ENCODE data around the gene CBX2. TPM values are rescaled to one million over a fixed set of nuclear protein-coding genes. Genes with fewer than 3 reads are reported as not detected.

The CBX2 gene
- polyA plus RNA-seq, 1 of the 3 experiments (the other 2 are of a cell fraction), result 22.4 TPM

DNA sequence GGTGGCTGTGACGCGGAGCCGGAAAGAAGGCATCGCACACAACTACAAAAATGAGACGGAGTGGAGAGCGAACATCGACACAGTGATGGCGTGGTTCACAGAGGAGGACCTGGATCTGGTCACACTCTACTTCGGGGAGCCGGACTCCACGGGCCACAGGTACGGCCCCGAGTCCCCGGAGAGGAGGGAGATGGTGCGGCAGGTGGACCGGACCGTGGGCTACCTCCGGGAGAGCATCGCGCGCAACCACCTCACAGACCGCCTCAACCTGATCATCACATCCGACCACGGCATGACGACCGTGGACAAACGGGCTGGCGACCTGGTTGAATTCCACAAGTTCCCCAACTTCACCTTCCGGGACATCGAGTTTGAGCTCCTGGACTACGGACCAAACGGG lies 42.9 kb upstream of the CBX2 start:
- Histone ChIP-seq H3K36me3 (replicated peaks in 1 of 2; ENCODE audit: control insufficient read depth in 1 of 2, insufficient read depth in 2 of 2, low read length in 1 of 2) (no peaks in the 10 kb centered on the region), H3K9me2 (no peaks in the 10 kb centered on the region), H3K4me1 (ENCODE audit: control insufficient read depth in 1 of 2, insufficient read depth in 2 of 2, low read depth in 1 of 2, low read length in 1 of 2) (no peaks in the 10 kb centered on the region), H3K9ac (no peak overlapping the region), H3K4me3 (ENCODE audit: low read depth in 2 of 2, low read length in 1 of 2) (no peak overlapping the region), H3K4me2 (no peak overlapping the region), H3K27ac (ENCODE audit: low read depth in 2 of 2, low read length in 1 of 2) (no peak overlapping the region), H3K79me2 (ENCODE audit: insufficient read depth) (no peaks in the 10 kb centered on the region), H2AFZ (ENCODE audit: low read depth) (no peak overlapping the region), H3K9me3 (no peaks in the 10 kb centered on the region), H4K20me1 (ENCODE audit: insufficient read depth) (no peaks in the 10 kb centered on the region), H3K27me3 (ENCODE audit: insufficient read depth) (peaks cover 30% of the 10 kb centered on the region; the same call in 1 of the 2 replicates), H3F3A (replicated peaks; ENCODE audit: insufficient read depth) (no peaks in the 10 kb centered on the region)
- ChIA-PET POLR2A (interaction anchor here (0.6 kb wide), 1 partner anchor 460 kb away, joined by 3 read pairs; no protein-coding TSS in a partner anchor), CTCF (interaction anchor here (1.0 kb wide), 1 partner anchor 111 kb away, joined by 3 read pairs; no protein-coding TSS in a partner anchor)
- DNase-seq, result no peak
- 90% methylated on average over 23 of the region's 32 CpGs for WGBS (ENCODE audit: low lambda C conversion rate)
- TF ChIP-seq RCOR1 (IDR thresholded peaks at IDR 0.05; ENCODE audit: low read length) (no peak), MXI1 (IDR thresholded peaks at IDR 0.05; ENCODE audit: low read depth, low read length) (no peak), FOXM1 (IDR thresholded peaks at IDR 0.05; ENCODE audit: low read depth) (no peak), SMC3 (IDR thresholded peaks at IDR 0.05; ENCODE audit: low read depth, low read length) (no peak), RAD21 (IDR thresholded peaks at IDR 0.05; ENCODE audit: low read length) (no peak), EZH2phosphoT487 (IDR thresholded peaks at IDR 0.05; ENCODE audit: borderline replicate concordance, low read depth) (no peak), FOSL2 (IDR thresholded peaks at IDR 0.05; ENCODE audit: borderline replicate concordance, low read depth) (no peak), GABPA (IDR thresholded peaks at IDR 0.05; ENCODE audit: low read depth) (no peak), TEAD4 (IDR thresholded peaks at IDR 0.05; ENCODE audit: borderline replicate concordance, insufficient read depth) (no peak), CHD2 (IDR thresholded peaks at IDR 0.05; ENCODE audit: low read length, partially characterized antibody) (no peak), SIN3A (IDR thresholded peaks at IDR 0.05; ENCODE audit: borderline replicate concordance, low read depth, low read length) (no peak)
- TF ChIP-seq, protein P1, sequence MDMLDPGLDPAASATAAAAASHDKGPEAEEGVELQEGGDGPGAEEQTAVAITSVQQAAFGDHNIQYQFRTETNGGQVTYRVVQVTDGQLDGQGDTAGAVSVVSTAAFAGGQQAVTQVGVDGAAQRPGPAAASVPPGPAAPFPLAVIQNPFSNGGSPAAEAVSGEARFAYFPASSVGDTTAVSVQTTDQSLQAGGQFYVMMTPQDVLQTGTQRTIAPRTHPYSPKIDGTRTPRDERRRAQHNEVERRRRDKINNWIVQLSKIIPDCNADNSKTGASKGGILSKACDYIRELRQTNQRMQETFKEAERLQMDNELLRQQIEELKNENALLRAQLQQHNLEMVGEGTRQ (IDR thresholded peaks at IDR 0.05; ENCODE audit: borderline replicate concordance, low read depth, low read length), result no peak
- TF ChIP-seq, protein P2, sequence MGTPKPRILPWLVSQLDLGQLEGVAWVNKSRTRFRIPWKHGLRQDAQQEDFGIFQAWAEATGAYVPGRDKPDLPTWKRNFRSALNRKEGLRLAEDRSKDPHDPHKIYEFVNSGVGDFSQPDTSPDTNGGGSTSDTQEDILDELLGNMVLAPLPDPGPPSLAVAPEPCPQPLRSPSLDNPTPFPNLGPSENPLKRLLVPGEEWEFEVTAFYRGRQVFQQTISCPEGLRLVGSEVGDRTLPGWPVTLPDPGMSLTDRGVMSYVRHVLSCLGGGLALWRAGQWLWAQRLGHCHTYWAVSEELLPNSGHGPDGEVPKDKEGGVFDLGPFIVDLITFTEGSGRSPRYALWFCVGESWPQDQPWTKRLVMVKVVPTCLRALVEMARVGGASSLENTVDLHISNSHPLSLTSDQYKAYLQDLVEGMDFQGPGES (IDR thresholded peaks at IDR 0.05; ENCODE audit: low read depth, low read length), result no peak

DNA sequence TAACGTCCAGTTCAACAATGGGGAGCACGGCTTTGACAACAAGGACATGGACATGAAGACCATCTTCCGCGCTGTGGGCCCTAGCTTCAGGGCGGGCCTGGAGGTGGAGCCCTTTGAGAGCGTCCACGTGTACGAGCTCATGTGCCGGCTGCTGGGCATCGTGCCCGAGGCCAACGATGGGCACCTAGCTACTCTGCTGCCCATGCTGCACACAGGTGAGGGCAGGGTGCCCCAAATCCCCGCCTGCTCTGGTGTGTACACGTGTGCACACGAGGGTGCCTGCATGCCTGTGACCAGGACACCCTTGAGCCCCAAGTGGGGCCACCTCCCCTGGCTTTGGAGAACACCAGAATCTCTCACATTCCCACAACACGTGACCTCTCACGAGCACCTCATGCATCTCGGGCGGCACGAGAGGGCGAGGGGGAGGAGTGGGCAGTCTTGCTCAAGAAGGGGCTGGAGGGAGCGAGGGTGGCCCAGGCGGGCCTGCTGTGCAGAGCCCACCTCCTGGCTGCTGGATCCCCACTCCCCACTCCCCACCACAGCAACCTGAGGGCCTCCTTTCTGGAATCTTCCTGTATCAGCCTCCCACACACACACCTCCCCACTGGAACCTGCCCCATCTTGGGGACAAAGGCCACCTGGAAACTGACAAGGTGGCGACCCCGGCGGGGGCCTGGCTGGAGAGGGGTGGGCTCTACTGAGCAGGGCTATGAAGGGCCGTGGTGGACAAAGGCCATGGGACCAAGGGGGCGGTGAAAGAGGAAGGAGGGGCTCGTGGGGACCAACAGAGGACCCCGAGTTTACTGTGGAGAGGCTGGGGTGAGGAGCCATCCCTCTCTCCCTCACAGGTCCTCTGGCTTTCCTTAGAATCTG lies 40.7 kb upstream of the CBX2 start:
- H2AFZ ChIP-seq (ENCODE audit: low read depth), result no peak overlapping the region
- H4K20me1 ChIP-seq (ENCODE audit: insufficient read depth), result no peaks in the 10 kb centered on the region
- WGBS (ENCODE audit: low lambda C conversion rate), result 73% methylated on average over 30 of the region's 30 CpGs
- H3F3A ChIP-seq (replicated peaks; ENCODE audit: insufficient read depth), result no peaks in the 10 kb centered on the region
- TF ChIP-seq, protein P3, sequence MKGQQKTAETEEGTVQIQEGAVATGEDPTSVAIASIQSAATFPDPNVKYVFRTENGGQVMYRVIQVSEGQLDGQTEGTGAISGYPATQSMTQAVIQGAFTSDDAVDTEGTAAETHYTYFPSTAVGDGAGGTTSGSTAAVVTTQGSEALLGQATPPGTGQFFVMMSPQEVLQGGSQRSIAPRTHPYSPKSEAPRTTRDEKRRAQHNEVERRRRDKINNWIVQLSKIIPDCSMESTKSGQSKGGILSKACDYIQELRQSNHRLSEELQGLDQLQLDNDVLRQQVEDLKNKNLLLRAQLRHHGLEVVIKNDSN (IDR thresholded peaks at IDR 0.05; ENCODE audit: borderline replicate concordance, low read depth), result no peak
- TF ChIP-seq POLR2AphosphoS5 (IDR thresholded peaks at IDR 0.05; ENCODE audit: low read depth, low read length) (no peak), CHD2 (IDR thresholded peaks at IDR 0.05; ENCODE audit: low read length, partially characterized antibody) (no peak)
- no peak overlapping the region for H3K9ac ChIP-seq
- H3K9me2 ChIP-seq, result no peaks in the 10 kb centered on the region
- H3K4me1 ChIP-seq (ENCODE audit: control insufficient read depth in 1 of 2, insufficient read depth in 2 of 2, low read depth in 1 of 2, low read length in 1 of 2), result peaks cover 0 to 8% of the 10 kb centered on the region in 2 experiments; a peak in 1 of 4 replicates
- peaks cover 41% of the 10 kb centered on the region for H3K27me3 ChIP-seq (ENCODE audit: insufficient read depth)
- ChIA-PET POLR2A (no interaction called here), CTCF (interaction anchor here (1.0 to 10.7 kb wide), 5 partner anchors 10 to 268 kb away, joined by 3 to 216 read pairs (median 6); partner anchors contain the start of gene CBX4)
- H3K36me3 ChIP-seq (replicated peaks in 1 of 2; ENCODE audit: control insufficient read depth in 1 of 2, insufficient read depth in 2 of 2, low read length in 1 of 2), result no peaks in the 10 kb centered on the region
- H3K4me2 ChIP-seq, result no peak overlapping the region
- no peaks in the 10 kb centered on the region for H3K79me2 ChIP-seq (ENCODE audit: insufficient read depth)
- no peak overlapping the region for H3K4me3 ChIP-seq (ENCODE audit: low read depth in 2 of 2, low read length in 1 of 2)
- H3K27ac ChIP-seq (ENCODE audit: low read depth in 2 of 2, low read length in 1 of 2), result no peak overlapping the region
- no peaks in the 10 kb centered on the region for H3K9me3 ChIP-seq
- DNase-seq, result no peak

All from SK-N-SH (cell line).